H1 (cell line): ENCODE results near the gene PITX3. TPM values are rescaled to one million over a fixed set of nuclear protein-coding genes. Genes with fewer than 3 reads are reported as not detected.

ENCODE experiments used
- CTCF ChIA-PET: fragments of 300-600 bp; sonication (Branson Sonifier 250); formaldehyde crosslinking; loops from one replicate; lab custom pipeline; 2021; ENCODE audit not compliant: partially characterized antibody; lab: Charles Lee
- POLR2A ChIA-PET: fragments of 300-600 bp; sonication (Branson Sonifier 250); formaldehyde crosslinking; loops from one replicate; lab custom pipeline; 2021; ENCODE audit warnings: inconsistent platforms; ENCODE audit not compliant: partially characterized antibody; lab: Charles Lee
- DNase-seq, 2 experiments: peaks; one replicate each; pipeline versions ENCODE4 v3.0.0 to v3.0.0-alpha.2; 2010 to 2022; ENCODE audit warnings: low spot score in 2 of 2, low read depth in 1 of 2, mixed read lengths in 1 of 2
- FAIRE-seq: peaks from 2 replicates; lab custom pipeline; 2011; peaks lifted over from hg19 to GRCh38; lab: Jason Lieb, UNC
- H2AFZ ChIP-seq: 2 replicates; pipeline ENCODE4 v1.8.1; 2012; ENCODE audit warnings: low read length, inconsistent platforms
- H2AK5ac ChIP-seq: 2 replicates; pipeline ENCODE4 v1.6.1; 2013; ENCODE audit warnings: low read depth, low read length
- H2BK120ac ChIP-seq: replicated peaks from 2 replicates; pipeline ENCODE3; 2013; ENCODE audit warnings: low read depth, low read length, inconsistent platforms
- H2BK12ac ChIP-seq: 2 replicates; pipeline ENCODE4 v1.6.1; 2013; ENCODE audit warnings: low read depth, low read length
- H2BK15ac ChIP-seq: 2 replicates; pipeline ENCODE4 v1.6.1; 2013; ENCODE audit warnings: low read length
- H2BK20ac ChIP-seq: 2 replicates; pipeline ENCODE4 v1.6.1; 2013; ENCODE audit warnings: low read length
- H2BK5ac ChIP-seq: 2 replicates; pipeline ENCODE4 v1.6.1; 2013; ENCODE audit warnings: low read depth, low read length
- H3K14ac ChIP-seq: 2 replicates; pipeline ENCODE4 v1.6.1; 2013; ENCODE audit warnings: inconsistent platforms; ENCODE audit not compliant: insufficient read length
- H3K18ac ChIP-seq: 2 replicates; pipeline ENCODE4 v1.6.1; 2013; ENCODE audit warnings: low read length; ENCODE audit errors: extremely low read depth
- H3K23ac ChIP-seq: 2 replicates; pipeline ENCODE4 v1.6.1; 2013; ENCODE audit warnings: inconsistent platforms; ENCODE audit not compliant: insufficient read length
- H3K23me2 ChIP-seq: 2 replicates; pipeline ENCODE4 v1.6.1; 2013; ENCODE audit warnings: low read depth, low read length
- H3K27ac ChIP-seq: 2 replicates; pipeline ENCODE4 v1.6.1; 2011; ENCODE audit warnings: low read depth, low read length, inconsistent platforms
- H3K27me3 ChIP-seq, 4 experiments: replicated peaks in 1 of 4; 1 replicate in 1 of 4; 2 replicates in 3 of 4; pipeline versions ENCODE4 v1.6.1 to v1.8.1; 2011 to 2013; ENCODE audit warnings: low read length in 3 of 4, mild to moderate bottlenecking in 3 of 4, inconsistent platforms in 2 of 4, mixed read lengths in 2 of 4, moderate library complexity in 1 of 4; ENCODE audit not compliant: control insufficient read depth in 3 of 4, insufficient read depth in 3 of 4; ENCODE audit errors: extremely low read depth in 1 of 4
- H3K36me3 ChIP-seq, 4 experiments: 2 replicates each; pipeline versions ENCODE4 v1.6.1 to v1.8.1; 2011 to 2013; ENCODE audit warnings: mild to moderate bottlenecking in 4 of 4, low read length in 3 of 4, moderate library complexity in 2 of 4, control low read depth in 1 of 4, inconsistent platforms in 1 of 4; ENCODE audit not compliant: insufficient read depth in 4 of 4, control insufficient read depth in 2 of 4
- H3K4ac ChIP-seq: replicated peaks from 2 replicates; pipeline ENCODE3; 2013; ENCODE audit warnings: low read length, low read depth, mixed read lengths, inconsistent platforms; ENCODE audit not compliant: insufficient read length
- H3K4me1 ChIP-seq, 4 experiments: replicated peaks in 1 of 4; 1 replicate in 1 of 4; 2 replicates in 3 of 4; pipeline versions ENCODE4 v1.6.1 to v1.8.1; 2011 to 2013; ENCODE audit warnings: low read length in 3 of 4, inconsistent platforms in 2 of 4, mixed read lengths in 1 of 4; ENCODE audit not compliant: insufficient read depth in 4 of 4, control insufficient read depth in 3 of 4
- H3K4me2 ChIP-seq, 2 experiments: 2 replicates each; pipeline versions ENCODE4 v1.6.1 to v1.8.1; 2011 to 2013; ENCODE audit warnings: low read depth in 2 of 2, low read length in 2 of 2, control low read depth in 1 of 2, inconsistent platforms in 1 of 2, mild to moderate bottlenecking in 1 of 2; ENCODE audit not compliant: insufficient read depth in 1 of 2
- H3K4me3 ChIP-seq, 4 experiments: fragments of 200-600, 300-600 bp in 1 of 4; sonication (generic), shearing (Covaris generic), sonication (Bioruptor Twin) in 1 of 4; 2 replicates each; pipeline versions ENCODE4 v1.5.1 to v1.8.1; 2011 to 2016; ENCODE audit warnings: low read length in 4 of 4, low read depth in 3 of 4, control low read depth in 2 of 4, inconsistent platforms in 2 of 4, mild to moderate bottlenecking in 2 of 4, mixed read lengths in 1 of 4, moderate library complexity in 1 of 4; ENCODE audit not compliant: insufficient read depth in 2 of 4; ENCODE audit errors: extremely low read depth in 1 of 4
- H3K56ac ChIP-seq: replicated peaks from 2 replicates; pipeline ENCODE3; 2013; ENCODE audit warnings: low read depth, mild to moderate bottlenecking, mixed read lengths, low read length, inconsistent platforms; ENCODE audit not compliant: insufficient read length
- H3K79me1 ChIP-seq: 2 replicates; pipeline ENCODE4 v1.6.1; 2013; ENCODE audit warnings: low read depth, low read length, control low read depth
- H3K79me2 ChIP-seq, 2 experiments: 2 replicates each; pipeline versions ENCODE4 v1.6.1 to v1.8.1; 2012 to 2013; ENCODE audit warnings: low read length in 2 of 2, mild to moderate bottlenecking in 2 of 2, inconsistent platforms in 1 of 2; ENCODE audit not compliant: insufficient read depth in 2 of 2, control insufficient read depth in 1 of 2
- H3K9ac ChIP-seq, 4 experiments: replicated peaks in 1 of 4; 1 replicate in 1 of 4; 2 replicates in 3 of 4; pipeline versions ENCODE4 v1.6.1 to v1.8.1; 2011 to 2013; ENCODE audit warnings: low read depth in 3 of 4, low read length in 3 of 4, control low read depth in 2 of 4, mild to moderate bottlenecking in 2 of 4, moderate library complexity in 2 of 4, inconsistent platforms in 1 of 4; ENCODE audit errors: extremely low read depth in 1 of 4
- H3K9me3 ChIP-seq, 2 experiments: 2 replicates each; pipeline versions ENCODE4 v1.6.1 to v1.8.1; 2012 to 2013; ENCODE audit warnings: mild to moderate bottlenecking in 2 of 2, moderate library complexity in 2 of 2, control low read depth in 1 of 2, inconsistent platforms in 1 of 2, low read depth in 1 of 2, low read length in 1 of 2, mixed read lengths in 1 of 2; ENCODE audit not compliant: insufficient read depth in 2 of 2
- H4K20me1 ChIP-seq, 2 experiments: replicated peaks in 1 of 2; 2 replicates each; pipeline versions ENCODE3 to v1.8.1; 2011 to 2013; ENCODE audit warnings: inconsistent platforms in 2 of 2, low read length in 2 of 2, mild to moderate bottlenecking in 1 of 2; ENCODE audit not compliant: insufficient read depth in 2 of 2, control insufficient read depth in 1 of 2
- H4K5ac ChIP-seq: 2 replicates; pipeline ENCODE4 v1.6.1; 2013; ENCODE audit warnings: low read length, low read depth, mixed read lengths, inconsistent platforms; ENCODE audit not compliant: insufficient read length
- H4K8ac ChIP-seq: 2 replicates; pipeline ENCODE4 v1.8.0; 2013; ENCODE audit warnings: mild to moderate bottlenecking, moderate library complexity, low read length, inconsistent platforms; ENCODE audit not compliant: insufficient read depth; ENCODE audit errors: extremely low read depth
- H4K91ac ChIP-seq: replicated peaks from 2 replicates; pipeline ENCODE3; 2013; ENCODE audit warnings: low read length, mixed read lengths, inconsistent platforms; ENCODE audit not compliant: insufficient read length
- ASH2L ChIP-seq: fragments of 200-600, 300-600 bp; sonication (generic); IDR thresholded peaks from one replicate; pipeline ENCODE4 v1.7.1; 2017; ENCODE audit warnings: low read length
- GTF2F1 ChIP-seq: IDR thresholded peaks from 2 replicates; pipeline ENCODE4 v1.6.1; 2012; ENCODE audit warnings: low read depth, low read length, improper control_type of control experiment, borderline replicate concordance
- HDAC6 ChIP-seq: IDR thresholded peaks from one replicate; pipeline ENCODE4 v1.7.1; 2012; ENCODE audit warnings: low read depth, mild to moderate bottlenecking, inconsistent platforms, low read length, moderate library complexity
- KDM5A ChIP-seq: fragments of 200-600 bp; IDR thresholded peaks from 2 replicates; pipeline ENCODE4 v1.7.1; 2012; ENCODE audit warnings: mild to moderate bottlenecking, low read length, inconsistent platforms, mixed read lengths
- MAFK ChIP-seq: IDR thresholded peaks from 2 replicates; pipeline ENCODE4 v1.6.1; 2012; ENCODE audit warnings: low read depth, mild to moderate bottlenecking, improper control_type of control experiment, low read length
- RNF2 ChIP-seq: fragments of 200-900, 300-1000 bp; sonication (generic); IDR thresholded peaks from 2 replicates; pipeline ENCODE4 v1.7.1; 2016; ENCODE audit warnings: borderline replicate concordance, low read depth, mild to moderate bottlenecking, antibody characterized with exemption, low read length; ENCODE audit not compliant: poor library complexity, severe bottlenecking; ENCODE audit errors: missing control alignments
- SRF ChIP-seq: IDR thresholded peaks from 2 replicates; pipeline ENCODE4 v1.6.1; 2011; ENCODE audit warnings: mild to moderate bottlenecking, low read depth, low read length, moderate library complexity
- SUZ12 ChIP-seq: fragments of 200-600 bp; sonication (generic); IDR thresholded peaks from 2 replicates; pipeline ENCODE4 v1.6.1; 2012; ENCODE audit warnings: mild to moderate bottlenecking, inconsistent platforms, low read length, moderate library complexity, mixed read lengths
- WGBS, 2 experiments: shearing (Covaris generic) in 1 of 2; methylation state at CpG; one replicate each; pipeline versions ENCODE4 v1.1.6 to v1.1.7; 2013 to 2015; ENCODE audit warnings: low lambda C conversion rate in 2 of 2, mixed read lengths in 2 of 2, inconsistent platforms in 1 of 2, low coverage in 1 of 2, missing lambda C conversion rate in 1 of 2; ENCODE audit not compliant: insufficient replicate concordance in 2 of 2, insufficient coverage in 1 of 2, insufficient read length in 1 of 2; ENCODE audit errors: extremely low coverage in 1 of 2, missing lambda C conversion rate in 1 of 2; 5-methylcytosine and 5-hydroxymethylcytosine counted together
- polyA plus RNA-seq, 7 experiments: library from polyadenylated mRNA; depleted of rRNA in 3 of 7; stranded (reverse) in 5 of 7; unstranded in 2 of 7; fragments of >200 nt in 5 of 7; fragments of 200-250 nt in 2 of 7; gene quantifications; 1 replicate in 5 of 7; 2 replicates in 1 of 7; 4 replicates in 1 of 7; pipeline versions ENCODE4 v1.2.1 to v1.2.3, GENCODE V29; 2011 to 2013; ENCODE audit warnings: missing spikeins in 2 of 7, mixed read lengths in 2 of 7
- total RNA-seq: library from RNA; stranded (reverse); fragmentation: NEBNext Ultra II Directional; extraction: Animal tissue kit (Norgen Biotek cat#: 25700); gene quantifications from 2 replicates; pipeline ENCODE4 v1.2.1, GENCODE V29; 2021
- TF ChIP-seq, protein P1 (sequence below), 3 experiments: IDR thresholded peaks; 1 replicate in 2 of 3; 2 replicates in 1 of 3; pipeline versions ENCODE4 v1.5.1 to v1.6.1; 2011; ENCODE audit warnings: low read length in 3 of 3, mild to moderate bottlenecking in 3 of 3, inconsistent platforms in 2 of 3, low read depth in 1 of 3, moderate library complexity in 1 of 3; ENCODE audit not compliant: insufficient read depth in 1 of 3; ENCODE audit errors: control extremely low read depth in 1 of 3

PITX3 gene
- total and polyA plus RNA-seq, 2 of the 8 experiments (the other 6 are each of a cell fraction or from before 2014, with no cell fraction given): 0.18 to 0.41 TPM

GRCh38 chr10:102200751-102201640 is 40.3 kb downstream of the PITX3 start:
- Histone ChIP-seq H3K14ac (no peak overlapping the region), H3K9ac (no peak overlapping the region), H4K91ac (no peak overlapping the region), H2BK5ac (no peak overlapping the region), H3K79me2 (no peaks in the 10 kb centered on the region), H3K9me3 (peaks cover 15 to 27% of the 10 kb centered on the region in 2 experiments), H4K8ac (no peak overlapping the region), H3K4ac (no peak overlapping the region), H2BK20ac (no peak overlapping the region), H4K20me1 (no peaks in the 10 kb centered on the region), H3K27me3 (peaks cover 0 to 2% (median 0%) of the 10 kb centered on the region in 4 experiments; a peak in 1 of 7 replicates), H3K23ac (no peak overlapping the region), H3K4me1 (no peaks in the 10 kb centered on the region), H4K5ac (no peak overlapping the region), H3K79me1 (no peaks in the 10 kb centered on the region), H3K36me3 (no peaks in the 10 kb centered on the region; a peak in 1 of 8 replicates), H3K4me2 (no peak overlapping the region), H2BK120ac (no peak overlapping the region), H3K56ac (no peak overlapping the region), H2BK12ac (no peak overlapping the region), H2BK15ac (no peak overlapping the region), H2AFZ (no peak overlapping the region), H3K4me3 (no peak overlapping the region), H3K27ac (no peak overlapping the region), H3K18ac (no peak overlapping the region), H2AK5ac (no peak overlapping the region), H3K23me2 (no peaks in the 10 kb centered on the region)
- ChIA-PET POLR2A (no interaction called here), CTCF (interaction anchor here (0.6 to 1.6 kb wide), 3 partner anchors 12 to 30 kb away, joined by 4 to 5 read pairs (median 4); no protein-coding TSS in a partner anchor)
- DNase-seq (no peak), FAIRE-seq (no peak)
- 93% methylated on average over 22 of the region's 34 CpGs; no CpG with 5 or more reads in 1 of the 2 experiments for WGBS, 2 experiments
- no peak for TF ChIP-seq GTF2F1
- TF ChIP-seq MAFK: no peak
- no peak for TF ChIP-seq SUZ12
- TF ChIP-seq SRF: no peak
- TF ChIP-seq HDAC6: no peak
- TF ChIP-seq KDM5A: no peak
- TF ChIP-seq RNF2: no peak
- TF ChIP-seq, protein P1, sequence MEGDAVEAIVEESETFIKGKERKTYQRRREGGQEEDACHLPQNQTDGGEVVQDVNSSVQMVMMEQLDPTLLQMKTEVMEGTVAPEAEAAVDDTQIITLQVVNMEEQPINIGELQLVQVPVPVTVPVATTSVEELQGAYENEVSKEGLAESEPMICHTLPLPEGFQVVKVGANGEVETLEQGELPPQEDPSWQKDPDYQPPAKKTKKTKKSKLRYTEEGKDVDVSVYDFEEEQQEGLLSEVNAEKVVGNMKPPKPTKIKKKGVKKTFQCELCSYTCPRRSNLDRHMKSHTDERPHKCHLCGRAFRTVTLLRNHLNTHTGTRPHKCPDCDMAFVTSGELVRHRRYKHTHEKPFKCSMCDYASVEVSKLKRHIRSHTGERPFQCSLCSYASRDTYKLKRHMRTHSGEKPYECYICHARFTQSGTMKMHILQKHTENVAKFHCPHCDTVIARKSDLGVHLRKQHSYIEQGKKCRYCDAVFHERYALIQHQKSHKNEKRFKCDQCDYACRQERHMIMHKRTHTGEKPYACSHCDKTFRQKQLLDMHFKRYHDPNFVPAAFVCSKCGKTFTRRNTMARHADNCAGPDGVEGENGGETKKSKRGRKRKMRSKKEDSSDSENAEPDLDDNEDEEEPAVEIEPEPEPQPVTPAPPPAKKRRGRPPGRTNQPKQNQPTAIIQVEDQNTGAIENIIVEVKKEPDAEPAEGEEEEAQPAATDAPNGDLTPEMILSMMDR (IDR thresholded peaks at IDR 0.05; ENCODE audit: control extremely low read depth in 1 of 3, insufficient read depth in 1 of 3, low read depth in 1 of 3, low read length in 3 of 3): no peak
- TF ChIP-seq ASH2L: no peak
